HUES48 (cell line): ENCODE measurements around the gene PPP2R5D.

Experiments
- H3K27ac ChIP-seq: one replicate; pipeline ENCODE4 v1.7.0; 2013; ENCODE audit warnings: low read depth, low read length, inconsistent platforms
- H3K27me3 ChIP-seq: 2 replicates; pipeline ENCODE4 v1.6.1; 2013; ENCODE audit warnings: mild to moderate bottlenecking, low read length; ENCODE audit not compliant: control insufficient read depth, insufficient read depth
- H3K36me3 ChIP-seq: 2 replicates; pipeline ENCODE4 v1.6.1; 2013; ENCODE audit warnings: low read length; ENCODE audit not compliant: control insufficient read depth, insufficient read depth
- H3K4me1 ChIP-seq: 2 replicates; pipeline ENCODE4 v1.6.1; 2013; ENCODE audit warnings: mild to moderate bottlenecking, low read length; ENCODE audit not compliant: control insufficient read depth, insufficient read depth
- H3K4me3 ChIP-seq: 2 replicates; pipeline ENCODE4 v1.5.1; 2013; ENCODE audit warnings: mild to moderate bottlenecking, low read depth, low read length
- H3K9ac ChIP-seq: 2 replicates; pipeline ENCODE4 v1.6.1; 2013; ENCODE audit warnings: mild to moderate bottlenecking, low read depth, low read length, moderate library complexity
- H3K9me3 ChIP-seq: 2 replicates; pipeline ENCODE4 v1.6.1; 2013; ENCODE audit warnings: low read length; ENCODE audit not compliant: control insufficient read depth, insufficient read depth

PPP2R5D gene

GRCh38 chr6:43045371-43045930 lies 61.1 kb downstream of the PPP2R5D start:
- Histone ChIP-seq H3K27me3 (no peaks in the 10 kb centered on the region), H3K4me3 (no peak overlapping the region), H3K9me3 (no peaks in the 10 kb centered on the region), H3K27ac (no peak overlapping the region), H3K36me3 (peaks cover 65% of the 10 kb centered on the region), H3K4me1 (no peaks in the 10 kb centered on the region), H3K9ac (no peak overlapping the region)

GRCh38 chr6:43047998-43048397 lies 63.6 kb downstream of the PPP2R5D start:
- peaks cover 5% of the 10 kb centered on the region for H3K4me1 ChIP-seq
- no peaks in the 10 kb centered on the region for H3K27me3 ChIP-seq
- no peak overlapping the region for H3K27ac ChIP-seq
- no peaks in the 10 kb centered on the region for H3K9me3 ChIP-seq
- no peak overlapping the region for H3K9ac ChIP-seq
- H3K4me3 ChIP-seq: no peak overlapping the region
- peaks cover 59% of the 10 kb centered on the region for H3K36me3 ChIP-seq

GRCh38 chr6:43050981-43051380 lies 66.6 kb downstream of the PPP2R5D start:
- no peak overlapping the region for H3K27ac ChIP-seq
- no peaks in the 10 kb centered on the region for H3K27me3 ChIP-seq
- H3K4me3 ChIP-seq: no peak overlapping the region
- H3K9ac ChIP-seq: no peak overlapping the region
- H3K36me3 ChIP-seq: peaks cover 52% of the 10 kb centered on the region
- no peaks in the 10 kb centered on the region for H3K9me3 ChIP-seq
- H3K4me1 ChIP-seq: peaks cover 9% of the 10 kb centered on the region

- H3K27me3 ChIP-seq: no peaks in the 10 kb centered on the region
- no peaks in the 10 kb centered on the region for H3K9me3 ChIP-seq
- H3K4me3 ChIP-seq: peak overlapping the region; percentile 97
- H3K36me3 ChIP-seq: peaks cover 53% of the 10 kb centered on the region
- H3K4me1 ChIP-seq: peaks cover 9% of the 10 kb centered on the region
- peak overlapping the region; percentile 94; the same call in 1 of the 2 replicates for H3K9ac ChIP-seq
- H3K27ac ChIP-seq: peak overlapping the region; percentile 90
Measured at GRCh38 chr6:43052225-43052841, 68.0 kb downstream of the PPP2R5D start.

GRCh38 chr6:43052842-43053544 lies 68.6 kb downstream of the PPP2R5D start:
- H3K36me3 ChIP-seq: peaks cover 53% of the 10 kb centered on the region
- H3K27me3 ChIP-seq: no peaks in the 10 kb centered on the region
- peaks cover 9% of the 10 kb centered on the region for H3K4me1 ChIP-seq
- peak overlapping the region; percentile 90 for H3K27ac ChIP-seq
- H3K9ac ChIP-seq: peak overlapping the region; percentile 94
- H3K4me3 ChIP-seq: peak overlapping the region; percentile 97
- H3K9me3 ChIP-seq: no peaks in the 10 kb centered on the region

- H3K4me3 ChIP-seq: peak within 1 kb of the TSS; percentile 97
- H3K36me3 ChIP-seq: peaks cover 47% of the 10 kb centered on the region
- H3K4me1 ChIP-seq: peaks cover 15% of the 10 kb centered on the region
- peak within 1 kb of the TSS; percentile 90 for H3K27ac ChIP-seq
- no peaks in the 10 kb centered on the region for H3K27me3 ChIP-seq
- H3K9ac ChIP-seq: peak within 1 kb of the TSS; percentile 94
- H3K9me3 ChIP-seq: no peaks in the 10 kb centered on the region
Measured at GRCh38 chr6:43053545-43054205, 69.3 kb downstream of the PPP2R5D start, which contains the start of gene CUL7. Gene CUL7 (minus strand): TSS chr6:43053851. CDS start chr6:43052788, 1,063 bp downstream.

- Histone ChIP-seq H3K36me3 (peaks cover 41% of the 10 kb centered on the region), H3K4me1 (peaks cover 15% of the 10 kb centered on the region), H3K9ac (no peak overlapping the region), H3K9me3 (no peaks in the 10 kb centered on the region), H3K27me3 (no peaks in the 10 kb centered on the region), H3K27ac (peak overlapping the region; percentile 90), H3K4me3 (peak overlapping the region; percentile 97)
Measured at GRCh38 chr6:43054206-43054943, 70.0 kb downstream of the PPP2R5D start.

GRCh38 chr6:43055966-43056365 lies 71.6 kb downstream of the PPP2R5D start:
- Histone ChIP-seq H3K27ac (no peak overlapping the region), H3K4me3 (no peak overlapping the region), H3K9me3 (no peaks in the 10 kb centered on the region), H3K36me3 (peaks cover 32% of the 10 kb centered on the region), H3K9ac (no peak overlapping the region), H3K27me3 (no peaks in the 10 kb centered on the region), H3K4me1 (peaks cover 15% of the 10 kb centered on the region)

GRCh38 chr6:43058531-43058930 lies 74.2 kb downstream of the PPP2R5D start:
- Histone ChIP-seq H3K9me3 (no peaks in the 10 kb centered on the region), H3K36me3 (peaks cover 29% of the 10 kb centered on the region), H3K27ac (peak overlapping the region; percentile 82), H3K4me1 (peaks cover 9% of the 10 kb centered on the region), H3K27me3 (no peaks in the 10 kb centered on the region), H3K9ac (peak overlapping the region; percentile 88), H3K4me3 (peak overlapping the region; percentile 98)

- Histone ChIP-seq H3K4me1 (peaks cover 6% of the 10 kb centered on the region), H3K9me3 (no peaks in the 10 kb centered on the region), H3K36me3 (peaks cover 29% of the 10 kb centered on the region), H3K4me3 (peak within 1 kb of the TSS; percentile 98), H3K27ac (peak within 1 kb of the TSS; percentile 95), H3K27me3 (no peaks in the 10 kb centered on the region), H3K9ac (peak within 1 kb of the TSS; percentile 88)
Measured at GRCh38 chr6:43059168-43060033, 75.0 kb downstream of the PPP2R5D start, which contains the start of the genes KLC4 and MRPL2. Gene KLC4 (plus strand): TSS chr6:43059631. CDS start chr6:43061336, 1,705 bp downstream. Gene MRPL2 (minus strand): TSS chr6:43059434. CDS start chr6:43059381, 53 bp downstream.
